Panc1 (cell line): Measurements from ENCODE around the gene ACSM4. TPM values are rescaled to one million over a fixed set of nuclear protein-coding genes. Genes with fewer than 3 reads are reported as not detected.
"Not testable (repeated sequence)": the region's sequence is repeated elsewhere in the genome, so short reads cannot be mapped to it uniquely, and the experiment has no call there.

ENCODE experiments used
- ATAC-seq: fragments of 200-7000 bp; cut with Tn5 transposase; 2 replicates; pipeline ENCODE4 v1.9.1; 2020; ENCODE audit warnings: mild to moderate bottlenecking, moderate library complexity
- BruUV-seq: library from RNA; stranded (reverse); fragments of 400-500 nt; replicated peaks from 2 replicates; lab custom pipeline; 2021; lab: Mats Ljungman, UMichigan
- CTCF ChIA-PET: fragments of 300-600 bp; sonication (Branson Sonifier 250); formaldehyde crosslinking; loops from one replicate; lab custom pipeline; 2022; ENCODE audit warnings: antibody characterized with exemption; lab: Charles Lee
- POLR2A ChIA-PET: fragments of 300-600 bp; sonication (Branson Sonifier 250); formaldehyde crosslinking; loops from one replicate; lab custom pipeline; 2022; ENCODE audit warnings: antibody characterized with exemption; lab: Charles Lee
- DNase-seq: peaks from one replicate; pipeline ENCODE4 v3.0.0-alpha.2; 2010; ENCODE audit warnings: low read depth, low spot score
- H3K27ac ChIP-seq: 2 replicates; pipeline ENCODE4 v1.5.1; 2011; ENCODE audit warnings: mild to moderate bottlenecking, low read length, inconsistent platforms
- H3K27me3 ChIP-seq: fragments of 200-500 bp; sonication (Bioruptor generic); 2 replicates; pipeline ENCODE4 v1.6.0; 2014; ENCODE audit warnings: low read length, inconsistent platforms; ENCODE audit not compliant: control insufficient read depth, insufficient read depth
- H3K36me3 ChIP-seq: fragments of 200-500 bp; sonication (Bioruptor generic); 2 replicates; pipeline ENCODE4 v1.5.1; 2014; ENCODE audit warnings: inconsistent platforms, mild to moderate bottlenecking, low read length, moderate library complexity; ENCODE audit not compliant: control insufficient read depth, insufficient read depth
- H3K4me1 ChIP-seq: 2 replicates; pipeline ENCODE4 v1.5.1; 2011; ENCODE audit warnings: inconsistent platforms, mild to moderate bottlenecking, low read length, moderate library complexity; ENCODE audit not compliant: control insufficient read depth, insufficient read depth
- H3K4me3 ChIP-seq, 2 experiments: 2 replicates each; pipeline ENCODE4 v1.5.1; 2011 to 2012; ENCODE audit warnings: low read depth in 2 of 2, low read length in 2 of 2, mild to moderate bottlenecking in 2 of 2, inconsistent platforms in 1 of 2, moderate library complexity in 1 of 2
- H3K9me3 ChIP-seq: fragments of 200-500 bp; sonication (Bioruptor generic); 2 replicates; pipeline ENCODE4 v1.5.1; 2014; ENCODE audit warnings: low read depth, mild to moderate bottlenecking, inconsistent platforms, low read length, moderate library complexity; ENCODE audit not compliant: control insufficient read depth, insufficient read depth
- CTCF ChIP-seq: fragments of 450-650 bp; IDR thresholded peaks from 2 replicates; pipeline ENCODE4 v1.5.1; 2017; ENCODE audit warnings: mild to moderate bottlenecking
- POLR2AphosphoS5 ChIP-seq: IDR thresholded peaks from 2 replicates; pipeline ENCODE4 v1.6.1; 2012; ENCODE audit warnings: mild to moderate bottlenecking, low read depth, low read length, moderate library complexity
- REST ChIP-seq, 2 experiments: IDR thresholded peaks; 2 replicates each; pipeline ENCODE4 v1.6.1; 2011 to 2012; ENCODE audit warnings: low read depth in 2 of 2, control low read depth in 1 of 2, low read length in 1 of 2, mild to moderate bottlenecking in 1 of 2, moderate library complexity in 1 of 2; ENCODE audit not compliant: insufficient read depth in 1 of 2
- SIN3A ChIP-seq: IDR thresholded peaks from 2 replicates; pipeline ENCODE4 v1.6.1; 2012; ENCODE audit warnings: low read depth, mild to moderate bottlenecking, low read length, moderate library complexity, borderline replicate concordance; ENCODE audit not compliant: insufficient read depth
- TCF7L2 ChIP-seq: IDR thresholded peaks from 2 replicates; pipeline ENCODE4 v1.6.1; 2011; ENCODE audit warnings: mild to moderate bottlenecking, low read depth, low read length, inconsistent platforms
- in situ Hi-C: cut with HindIII; loops from 2 replicates; pipeline ENCODE4 v1.10.0; 2016; ENCODE audit warnings: low sequenced_read_pairs, low pct_unique_long_range_greater_than_20kb
- intact Hi-C: fragments of 100-400 bp; cut with micrococcal nuclease; formaldehyde crosslinking; loops from one replicate; pipeline ENCODE4 v1.10.0; 2022; ENCODE audit not compliant: unreplicated experiment
- total RNA-seq: library from RNA; stranded (reverse); gene quantifications from one replicate; pipeline ENCODE4 v1.2.1, GENCODE V29; 2021; ENCODE audit not compliant: unreplicated experiment

The ACSM4 gene
- total RNA-seq, 1 experiment from 2014 or later: not detected

- no peak for ATAC-seq
- DNase-seq: no peak
- Histone ChIP-seq H3K4me1 (no peaks in the 10 kb centered on the region), H3K9me3 (no peaks in the 10 kb centered on the region), H3K4me3 (no peak overlapping the region), H3K27ac (no peak overlapping the region), H3K36me3 (no peaks in the 10 kb centered on the region), H3K27me3 (no peaks in the 10 kb centered on the region)
- no peak for TF ChIP-seq POLR2AphosphoS5
- TF ChIP-seq TCF7L2: no peak
- TF ChIP-seq CTCF: no peak
- TF ChIP-seq REST (IDR thresholded peaks at IDR 0.05; ENCODE audit: insufficient read depth in 1 of 2, low read depth in 2 of 2, low read length in 1 of 2): no peak
- TF ChIP-seq SIN3A: no peak
- ChIA-PET CTCF (no interaction called here), POLR2A (no interaction called here)
- intact Hi-C loops: no loop called here
- no TSS peak for BruUV-seq
- in situ Hi-C loops: no loop called here
These were observed 21.0 kb upstream of the ACSM4 start for GRCh38 chr12:7282844-7283243.

GRCh38 chr12:7289743-7290142 lies 14.1 kb upstream of the ACSM4 start:
- Histone ChIP-seq H3K36me3 (no peaks in the 10 kb centered on the region; the same call in 1 of the 2 replicates), H3K27ac (no peak overlapping the region), H3K9me3 (0 out of 2 replicates have a peak, but pooled peaks cover 2% of the 10 kb centered on the region), H3K4me1 (no peaks in the 10 kb centered on the region), H3K27me3 (no peaks in the 10 kb centered on the region), H3K4me3 (no peak overlapping the region)
- no peak for DNase-seq
- BruUV-seq: no TSS peak
- CTCF ChIA-PET: no interaction called here
- TF ChIP-seq TCF7L2: no peak
- TF ChIP-seq REST (IDR thresholded peaks at IDR 0.05; ENCODE audit: insufficient read depth in 1 of 2, low read depth in 2 of 2, low read length in 1 of 2): no peak
- no peak for TF ChIP-seq SIN3A
- no peak for TF ChIP-seq POLR2AphosphoS5
- TF ChIP-seq CTCF: no peak
- no peak for ATAC-seq
- in situ Hi-C loops (no loop called here), intact Hi-C loops (no loop called here)
- POLR2A ChIA-PET: no interaction called here

GRCh38 chr12:7290588-7290987 lies 13.3 kb upstream of the ACSM4 start:
- DNase-seq, H3K9me3 ChIP-seq, CTCF ChIA-PET, ATAC-seq, in situ Hi-C loops, intact Hi-C loops, H3K36me3 ChIP-seq, H3K27ac ChIP-seq, BruUV-seq, H3K4me3 ChIP-seq, POLR2A ChIA-PET, H3K27me3 ChIP-seq, H3K4me1 ChIP-seq: not testable (repeated sequence)
